MCF 10A (cell line): ENCODE results near the gene GPR108. TPM values are rescaled to one million over a fixed set of nuclear protein-coding genes. Genes with fewer than 3 reads are reported as not detected.
A peak's percentile ranks its signal among the peaks of the same experiment; 100 is the strongest.

Experiments used
- BruUV-seq: library from RNA; stranded (reverse); fragments of 400-500 nt; replicated peaks from 2 replicates; lab custom pipeline; 2021; lab: Mats Ljungman, UMichigan
- CTCF ChIA-PET: fragments of 300-600 bp; sonication (Branson Sonifier 250); formaldehyde crosslinking; extraction: SDS; loops from one replicate; lab custom pipeline; 2021; ENCODE audit warnings: antibody characterized with exemption, inconsistent platforms; lab: Yijun Ruan, JAX
- POLR2A ChIA-PET: fragments of 300-600, 350-650 bp; sonication (Branson Sonifier 250); formaldehyde crosslinking; extraction: SDS; loops from one replicate; lab custom pipeline; 2020; ENCODE audit warnings: antibody characterized with exemption, inconsistent platforms; lab: Yijun Ruan, JAX
- DNase-seq: peaks from one replicate; pipeline ENCODE4 v3.0.0-alpha.2; 2018; ENCODE audit not compliant: unreplicated experiment
- H3K27ac Mint-ChIP-seq: one replicate; pipeline ENCODE4 v1.8.0; 2022; ENCODE audit warnings: mild to moderate bottlenecking, low read depth, mixed read lengths; ENCODE audit not compliant: unreplicated experiment
- H3K27me3 Mint-ChIP-seq: one replicate; pipeline ENCODE4 v1.8.0; 2022; ENCODE audit warnings: mixed read lengths; ENCODE audit not compliant: insufficient read depth, unreplicated experiment
- H3K36me3 Mint-ChIP-seq: one replicate; pipeline ENCODE4 v1.8.0; 2022; ENCODE audit warnings: mild to moderate bottlenecking, moderate library complexity, mixed read lengths; ENCODE audit not compliant: insufficient read depth, unreplicated experiment
- H3K4me1 Mint-ChIP-seq: one replicate; pipeline ENCODE4 v1.8.0; 2022; ENCODE audit warnings: mixed read lengths; ENCODE audit not compliant: insufficient read depth, unreplicated experiment
- H3K4me3 Mint-ChIP-seq: one replicate; pipeline ENCODE4 v1.8.0; 2022; ENCODE audit warnings: mild to moderate bottlenecking, moderate library complexity, mixed read lengths; ENCODE audit not compliant: unreplicated experiment
- H3K9me3 Mint-ChIP-seq: one replicate; pipeline ENCODE4 v1.8.0; 2022; ENCODE audit warnings: mixed read lengths; ENCODE audit not compliant: unreplicated experiment
- intact Hi-C: fragments of 100-400 bp; cut with micrococcal nuclease; formaldehyde crosslinking; loops from 2 replicates; pipeline ENCODE4 v1.14.1; 2022
- total RNA-seq: library from RNA; stranded (reverse); gene quantifications from 2 replicates; pipeline ENCODE4 v1.2.3, GENCODE V29; 2022
- TF ChIP-seq, protein P1 (sequence below): fragments of 200-600 bp; IDR thresholded peaks from one replicate; pipeline ENCODE4 v1.8.0; 2022; ENCODE audit warnings: antibody characterized with exemption, mild to moderate bottlenecking; ENCODE audit not compliant: unreplicated experiment

GPR108 gene
- total RNA-seq, 1 experiment from 2014 or later: 115 TPM

DNA sequence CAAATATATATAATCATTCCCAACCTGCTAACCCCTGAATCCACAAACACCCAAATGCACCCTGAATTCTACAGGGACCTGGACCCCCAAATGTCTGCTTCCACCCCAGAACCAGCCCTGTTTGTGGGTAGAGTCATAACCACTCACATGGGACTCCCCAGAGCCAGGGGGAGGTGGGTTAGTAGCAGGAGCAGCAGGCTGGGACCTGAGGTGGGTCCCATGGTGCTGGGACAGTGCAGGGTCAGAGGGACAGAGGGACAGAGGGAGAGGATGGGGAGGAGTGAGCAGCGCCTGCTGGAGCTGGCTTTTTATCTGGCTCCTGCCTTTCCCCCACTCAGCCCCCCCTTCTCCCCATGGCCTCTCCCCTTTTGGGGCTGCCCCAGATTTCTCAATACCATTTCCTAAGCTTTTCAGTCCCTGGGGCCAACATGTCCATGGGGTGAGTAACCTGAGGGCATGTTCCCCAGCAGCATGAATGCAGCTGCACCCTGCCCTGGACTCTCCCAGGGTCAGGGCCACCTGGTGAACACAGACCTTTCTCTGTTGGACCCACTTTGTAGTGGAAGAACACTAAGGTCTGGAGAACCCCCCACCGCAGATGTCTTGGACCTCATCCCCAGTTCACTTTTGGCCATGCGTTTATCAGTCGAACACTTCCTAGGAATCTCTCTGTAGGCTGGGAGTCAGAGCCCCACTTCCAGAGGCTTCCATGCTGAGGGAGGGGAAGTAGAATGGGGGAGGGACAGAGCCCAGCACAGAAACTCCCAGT lies 16.8 kb downstream of the GPR108 start, which contains the start of gene C3:
Gene C3, minus strand, starts transcription at position 282 of the 769 bp plus-strand sequence. Its CDS starts 61 bp downstream, at position 221.
- no peaks in the 10 kb centered on the region for H3K27me3 Mint-ChIP-seq
- peak within 1 kb of the TSS; percentile 95 for H3K4me3 Mint-ChIP-seq
- TF ChIP-seq, protein P1, sequence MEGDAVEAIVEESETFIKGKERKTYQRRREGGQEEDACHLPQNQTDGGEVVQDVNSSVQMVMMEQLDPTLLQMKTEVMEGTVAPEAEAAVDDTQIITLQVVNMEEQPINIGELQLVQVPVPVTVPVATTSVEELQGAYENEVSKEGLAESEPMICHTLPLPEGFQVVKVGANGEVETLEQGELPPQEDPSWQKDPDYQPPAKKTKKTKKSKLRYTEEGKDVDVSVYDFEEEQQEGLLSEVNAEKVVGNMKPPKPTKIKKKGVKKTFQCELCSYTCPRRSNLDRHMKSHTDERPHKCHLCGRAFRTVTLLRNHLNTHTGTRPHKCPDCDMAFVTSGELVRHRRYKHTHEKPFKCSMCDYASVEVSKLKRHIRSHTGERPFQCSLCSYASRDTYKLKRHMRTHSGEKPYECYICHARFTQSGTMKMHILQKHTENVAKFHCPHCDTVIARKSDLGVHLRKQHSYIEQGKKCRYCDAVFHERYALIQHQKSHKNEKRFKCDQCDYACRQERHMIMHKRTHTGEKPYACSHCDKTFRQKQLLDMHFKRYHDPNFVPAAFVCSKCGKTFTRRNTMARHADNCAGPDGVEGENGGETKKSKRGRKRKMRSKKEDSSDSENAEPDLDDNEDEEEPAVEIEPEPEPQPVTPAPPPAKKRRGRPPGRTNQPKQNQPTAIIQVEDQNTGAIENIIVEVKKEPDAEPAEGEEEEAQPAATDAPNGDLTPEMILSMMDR: no peak
- BruUV-seq: no TSS peak
- POLR2A ChIA-PET: interaction anchor here (0.6 to 7.7 kb wide), 21 partner anchors 11 to 663 kb away, joined by 3 to 189 read pairs (median 4); partner anchors contain the start of genes CRB3, GPR108, SH2D3A and SLC25A23
- peak; percentile 98 for DNase-seq
- intact Hi-C loops: loop anchor here (1.0 to 5.0 kb wide), 2 partner anchors 16 to 142 kb away; no protein-coding TSS in a partner anchor
- H3K9me3 Mint-ChIP-seq: peaks cover 8% of the 10 kb centered on the region
- peaks cover 56% of the 10 kb centered on the region for H3K36me3 Mint-ChIP-seq
- CTCF ChIA-PET: interaction anchor here (0.5 to 2.8 kb wide), 7 partner anchors 16 to 1522 kb away, joined by 3 to 14 read pairs (median 3); partner anchors contain the start of genes GPR108 and KHSRP
- peak within 1 kb of the TSS; percentile 82 for H3K27ac Mint-ChIP-seq
- H3K4me1 Mint-ChIP-seq: peaks cover 47% of the 10 kb centered on the region

DNA sequence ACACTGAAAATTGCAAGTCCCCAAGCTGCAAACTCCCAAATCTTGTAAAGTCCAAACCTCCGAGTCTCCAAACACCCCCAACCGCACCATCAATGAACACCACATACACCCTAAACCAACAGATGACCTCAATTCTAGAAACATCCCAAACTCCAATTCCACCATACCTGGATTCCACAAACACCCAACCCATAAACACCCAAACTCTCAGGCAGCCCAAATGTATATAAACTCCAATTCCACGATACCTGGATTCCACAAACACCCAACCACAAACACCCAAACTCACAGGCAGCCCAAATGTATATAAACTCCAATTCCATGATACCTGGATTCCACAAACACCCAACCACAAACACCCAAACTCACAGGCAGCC lies 17.4 kb downstream of the GPR108 start:
- CTCF ChIA-PET: interaction anchor here (0.8 to 2.8 kb wide), 3 partner anchors 16 to 296 kb away, joined by 4 to 14 read pairs (median 5); partner anchors contain the start of gene KHSRP
- Mint-ChIP-seq H3K27ac (peak overlapping the region; percentile 82), H3K9me3 (peaks cover 8% of the 10 kb centered on the region), H3K27me3 (no peaks in the 10 kb centered on the region), H3K4me3 (peak overlapping the region; percentile 95), H3K4me1 (peaks cover 47% of the 10 kb centered on the region), H3K36me3 (peaks cover 58% of the 10 kb centered on the region)
- TF ChIP-seq, protein P1: no peak
- BruUV-seq: TSS peak; percentile 69
- intact Hi-C loops: loop anchor here (1.0 to 5.0 kb wide), 2 partner anchors 16 to 142 kb away; no protein-coding TSS in a partner anchor
- POLR2A ChIA-PET: interaction anchor here (0.6 to 7.7 kb wide), 12 partner anchors 16 to 663 kb away, joined by 3 to 189 read pairs (median 7); partner anchors contain the start of genes CRB3, GPR108, SH2D3A and SLC25A23
- no peak for DNase-seq

DNA sequence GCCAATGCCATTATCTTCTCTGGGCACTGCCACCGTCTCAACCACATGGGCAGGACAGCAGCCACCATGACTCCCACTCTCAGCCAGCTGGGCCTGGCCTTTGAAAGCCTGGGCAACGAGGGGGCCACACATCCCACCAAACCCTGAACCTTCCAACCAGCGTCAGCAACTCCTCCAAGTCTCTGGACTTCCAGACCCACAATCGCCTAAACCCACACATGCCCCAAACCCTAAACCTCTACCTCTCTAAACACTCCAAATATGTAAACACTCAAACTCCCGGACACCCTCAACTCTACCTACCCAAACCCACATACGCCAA lies 17.9 kb downstream of the GPR108 start:
- H3K4me3 Mint-ChIP-seq: peak overlapping the region; percentile 95
- peaks cover 60% of the 10 kb centered on the region for H3K36me3 Mint-ChIP-seq
- BruUV-seq: no TSS peak
- peak overlapping the region; percentile 82 for H3K27ac Mint-ChIP-seq
- H3K4me1 Mint-ChIP-seq: peaks cover 47% of the 10 kb centered on the region
- CTCF ChIA-PET: no interaction called here
- TF ChIP-seq, protein P1: no peak
- peaks cover 8% of the 10 kb centered on the region for H3K9me3 Mint-ChIP-seq
- H3K27me3 Mint-ChIP-seq: no peaks in the 10 kb centered on the region
- intact Hi-C loops: no loop called here
- POLR2A ChIA-PET: interaction anchor here (1.0 to 7.7 kb wide), 4 partner anchors 20 to 260 kb away, joined by 3 to 189 read pairs (median 17); partner anchors contain the start of genes GPR108, SH2D3A, SLC25A23 and TRIP10
- peak; percentile 29 for DNase-seq
